H1 (cell line): Measurements from ENCODE around the gene SMARCA4. TPM values are rescaled to one million over a fixed set of nuclear protein-coding genes. Genes with fewer than 3 reads are reported as not detected.

ENCODE experiments used
- CHD7 ChIP-seq: fragments of 300-600 bp; sonication (generic); IDR thresholded peaks from 2 replicates; pipeline ENCODE4 v1.7.1; 2012; ENCODE audit warnings: low read length, moderate library complexity, mild to moderate bottlenecking, inconsistent platforms; ENCODE audit not compliant: insufficient replicate concordance
- CREB1 ChIP-seq: IDR thresholded peaks from 2 replicates; pipeline ENCODE4 v1.6.1; 2012; ENCODE audit warnings: inconsistent platforms
- RBBP5 ChIP-seq: IDR thresholded peaks from 2 replicates; pipeline ENCODE4 v1.7.1; 2012; ENCODE audit warnings: low read depth, mild to moderate bottlenecking, inconsistent platforms, low read length, moderate library complexity, borderline replicate concordance
- SIN3A ChIP-seq, 2 experiments: IDR thresholded peaks in 1 of 2; conservative IDR thresholded peaks in 1 of 2; 2 replicates each; pipeline ENCODE4 v1.6.1; 2011 to 2012; ENCODE audit warnings: low read length in 2 of 2, improper control_type of control experiment in 1 of 2, low read depth in 1 of 2, mild to moderate bottlenecking in 1 of 2
- polyA plus RNA-seq, 7 experiments: library from polyadenylated mRNA; depleted of rRNA in 3 of 7; stranded (reverse) in 5 of 7; unstranded in 2 of 7; fragments of >200 nt in 5 of 7; fragments of 200-250 nt in 2 of 7; gene quantifications; 1 replicate in 5 of 7; 2 replicates in 1 of 7; 4 replicates in 1 of 7; pipeline versions ENCODE4 v1.2.1 to v1.2.3, GENCODE V29; 2011 to 2013; ENCODE audit warnings: missing spikeins in 2 of 7, mixed read lengths in 2 of 7
- total RNA-seq: library from RNA; stranded (reverse); fragmentation: NEBNext Ultra II Directional; extraction: Animal tissue kit (Norgen Biotek cat#: 25700); gene quantifications from 2 replicates; pipeline ENCODE4 v1.2.1, GENCODE V29; 2021

Gene SMARCA4
- total and polyA plus RNA-seq, 2 of the 8 experiments (the other 6 are each of a cell fraction or from before 2014, with no cell fraction given) = 86.4 to 263 TPM

GRCh38 chr19:10963865-10964264, 3.0 kb downstream of the SMARCA4 start (continued):
- no peak for TF ChIP-seq CHD7
- TF ChIP-seq RBBP5 = no peak
- no peak for TF ChIP-seq SIN3A (conservative IDR thresholded peaks at IDR 0.05 in 1 of 2, IDR thresholded peaks at IDR 0.05 in 1 of 2; ENCODE audit: low read depth in 1 of 2, low read length in 2 of 2)
- TF ChIP-seq CREB1 = no peak
